B cell (primary cell): ENCODE results near the gene CAPZB. TPM values are rescaled to one million over a fixed set of nuclear protein-coding genes. Genes with fewer than 3 reads are reported as not detected.

ENCODE experiments used
- ATAC-seq: fragments of 200-7000 bp; cut with Tn5 transposase; one replicate; pipeline ENCODE4 v1.10.0; 2021; ENCODE audit warnings: low read depth, mild to moderate bottlenecking, moderate number of reproducible peaks, moderate library complexity
- CTCF ChIA-PET: fragments of 350-600 bp; sonication (Branson Sonifier 250); formaldehyde crosslinking; loops from one replicate; lab custom pipeline; 2021; ENCODE audit warnings: antibody characterized with exemption, inconsistent platforms; lab: Charles Lee
- POLR2A ChIA-PET: fragments of 350-600 bp; sonication (Branson Sonifier 250); formaldehyde crosslinking; loops from one replicate; lab custom pipeline; 2021; ENCODE audit warnings: antibody characterized with exemption; lab: Charles Lee
- DNase-seq: peaks from one replicate; pipeline ENCODE4 v3.0.0; 2013
- H2AFZ ChIP-seq: 2 replicates; pipeline ENCODE4 v1.6.1; 2012; ENCODE audit warnings: mild to moderate bottlenecking, low read depth, low read length; ENCODE audit not compliant: insufficient read depth, poor library complexity, severe bottlenecking
- H3K27ac ChIP-seq, 2 donors: 1 replicate in 1 of 2; 2 replicates in 1 of 2; pipeline ENCODE4 v1.5.1; 2012 to 2013; ENCODE audit warnings: low read length in 2 of 2, mild to moderate bottlenecking in 2 of 2, moderate library complexity in 1 of 2
- H3K27me3 ChIP-seq, 4 experiments: fragments of 200-600 bp in 1 of 4; sonication (generic) in 1 of 4; replicated peaks in 1 of 4; 1 replicate in 2 of 4; 2 replicates in 2 of 4; pipeline versions ENCODE4 v1.6.1 to v1.7.0; 2013 to 2016; ENCODE audit warnings: low read length in 3 of 4, mild to moderate bottlenecking in 2 of 4, mixed read lengths in 1 of 4, moderate library complexity in 1 of 4; ENCODE audit not compliant: insufficient read depth in 4 of 4, control insufficient read depth in 3 of 4; ENCODE audit errors: control extremely low read depth in 1 of 4
- H3K36me3 ChIP-seq, 2 experiments: replicated peaks in 1 of 2; 1 replicate in 1 of 2; 2 replicates in 1 of 2; pipeline versions ENCODE4 v1.6.1 to v1.7.1; 2013; ENCODE audit warnings: low read length in 1 of 2; ENCODE audit not compliant: insufficient read depth in 2 of 2, control insufficient read depth in 1 of 2; ENCODE audit errors: control extremely low read depth in 1 of 2, extremely low read depth in 1 of 2
- H3K4me1 ChIP-seq, 2 donors: fragments of 200-600 bp in 1 of 2; sonication (generic) in 1 of 2; 1 replicate in 1 of 2; 2 replicates in 1 of 2; pipeline versions ENCODE4 v1.5.1 to v1.6.1; 2013 to 2017; ENCODE audit warnings: low read length in 2 of 2; ENCODE audit not compliant: control insufficient read depth in 2 of 2, insufficient read depth in 2 of 2
- H3K4me2 ChIP-seq: replicated peaks from 2 replicates; pipeline ENCODE3; 2012; ENCODE audit warnings: mild to moderate bottlenecking, low read depth, low read length; ENCODE audit not compliant: poor library complexity, severe bottlenecking
- H3K4me3 ChIP-seq, 5 experiments: fragments of 200-600 bp in 1 of 5; sonication (generic) in 1 of 5; 1 replicate in 3 of 5; 2 replicates in 2 of 5; pipeline versions ENCODE4 v1.5.1 to v1.7.0; 2011 to 2016; ENCODE audit warnings: low read length in 4 of 5, mild to moderate bottlenecking in 4 of 5, low read depth in 2 of 5, control low read depth in 1 of 5, moderate library complexity in 1 of 5; ENCODE audit not compliant: insufficient read depth in 1 of 5; ENCODE audit errors: control extremely low read depth in 1 of 5, extremely low read depth in 1 of 5
- H3K79me2 ChIP-seq: fragments of 200-600 bp; sonication (generic); one replicate; pipeline ENCODE4 v1.6.0; 2016; ENCODE audit warnings: low read length; ENCODE audit not compliant: control insufficient read depth, insufficient read depth
- H3K9ac ChIP-seq: fragments of 200-600 bp; sonication (generic); 2 replicates; pipeline ENCODE4 v1.6.1; 2017; ENCODE audit warnings: mild to moderate bottlenecking, low read length, moderate library complexity
- H3K9me3 ChIP-seq, 3 donors: one replicate each; pipeline versions ENCODE4 v1.6.1 to v1.7.1; 2013; ENCODE audit warnings: low read length in 2 of 3; ENCODE audit not compliant: control insufficient read depth in 2 of 3, insufficient read depth in 1 of 3; ENCODE audit errors: control extremely low read depth in 1 of 3
- H4K20me1 ChIP-seq: 2 replicates; pipeline ENCODE4 v1.6.0; 2012; ENCODE audit warnings: mild to moderate bottlenecking, low read length; ENCODE audit not compliant: insufficient read depth, control insufficient read depth, poor library complexity, severe bottlenecking
- H3K27ac Mint-ChIP-seq: one replicate; pipeline ENCODE4 v1.8.0; 2021; ENCODE audit warnings: mixed read lengths
- H3K27me3 Mint-ChIP-seq: one replicate; pipeline ENCODE4 v1.8.0; 2021; ENCODE audit warnings: mixed read lengths
- H3K4me1 Mint-ChIP-seq: one replicate; pipeline ENCODE4 v1.8.0; 2021; ENCODE audit warnings: mixed read lengths
- H3K4me3 Mint-ChIP-seq: one replicate; pipeline ENCODE4 v1.8.0; 2021; ENCODE audit warnings: mixed read lengths
- H3K9me3 Mint-ChIP-seq: one replicate; pipeline ENCODE4 v1.8.0; 2022; ENCODE audit warnings: mixed read lengths; ENCODE audit not compliant: insufficient read depth
- CTCF ChIP-seq: fragments of 200-600 bp; IDR thresholded peaks from one replicate; pipeline ENCODE4 v1.8.0; 2022; ENCODE audit warnings: antibody characterized with exemption, mild to moderate bottlenecking
- EZH2 ChIP-seq: IDR thresholded peaks from 2 replicates; pipeline ENCODE4 v1.6.1; 2012; ENCODE audit warnings: borderline replicate concordance, low read depth, mild to moderate bottlenecking, moderate library complexity, low read length; ENCODE audit not compliant: insufficient read depth, poor library complexity, severe bottlenecking
- WGBS: methylation state at CpG from one replicate; pipeline ENCODE4 v1.1.5; 2013; ENCODE audit warnings: missing lambda C conversion rate; ENCODE audit not compliant: insufficient coverage; 5-methylcytosine and 5-hydroxymethylcytosine counted together
- intact Hi-C: fragments of 100-400 bp; cut with micrococcal nuclease; formaldehyde crosslinking; loops from one replicate; pipeline ENCODE4 v1.10.0; 2022
- polyA plus RNA-seq: library from polyadenylated mRNA; depleted of rRNA; stranded (reverse); fragments of >200 nt; gene quantifications from 2 replicates; pipeline ENCODE4 v1.2.3, GENCODE V29; 2012
- total RNA-seq, 2 donors: library from RNA; stranded (reverse); fragments of 120-200 nt in 1 of 2; gene quantifications; 1 replicate in 1 of 2; 2 replicates in 1 of 2; pipeline versions ENCODE4 v1.2.3 to v1.2.4, GENCODE V29; 2013 to 2022

CAPZB gene
- total and polyA plus RNA-seq, 2 donors (not counting 1 experiment from before 2014, with no cell fraction given): 126 to 193 TPM

GRCh38 chr1:19432943-19433718 is 52.2 kb downstream of the CAPZB start:
- TF ChIP-seq CTCF (no peak), EZH2 (no peak)
- H3K4me2 ChIP-seq: no peak overlapping the region
- no peak overlapping the region for H3K9ac ChIP-seq
- H3K9me3 Mint-ChIP-seq: no peaks in the 10 kb centered on the region
- peaks cover 18 to 36% of the 10 kb centered on the region in 2 donors for H3K4me1 ChIP-seq
- no peak overlapping the region for H2AFZ ChIP-seq
- no peaks in the 10 kb centered on the region for H3K27me3 Mint-ChIP-seq
- POLR2A ChIA-PET: no interaction called here
- CTCF ChIA-PET: interaction anchor here (0.8 to 9.0 kb wide), 3 partner anchors 8 to 221 kb away, joined by 3 to 68 read pairs (median 3); no protein-coding TSS in a partner anchor
- peaks cover 98% of the 10 kb centered on the region for H4K20me1 ChIP-seq
- H3K27ac Mint-ChIP-seq: no peak overlapping the region
- H3K4me1 Mint-ChIP-seq: peaks cover 71% of the 10 kb centered on the region
- peaks cover 7 to 28% of the 10 kb centered on the region in 2 experiments for H3K36me3 ChIP-seq
- intact Hi-C loops: no loop called here
- no peaks in the 10 kb centered on the region for H3K27me3 ChIP-seq
- H3K9me3 ChIP-seq: no peaks in the 10 kb centered on the region
- H3K4me3 Mint-ChIP-seq: no peak overlapping the region
- H3K4me3 ChIP-seq: no peak overlapping the region
- no peak for ATAC-seq
- peaks cover 98% of the 10 kb centered on the region for H3K79me2 ChIP-seq
- no peak for DNase-seq
- 88% methylated on average over 9 of the region's 15 CpGs for WGBS
- H3K27ac ChIP-seq: no peak overlapping the region
